Sigmoid colon (tissue), 4 donors: ENCODE data around the gene SLC22A2.

ENCODE experiments used
- EP300 ChIP-seq, 4 donors: sonication (generic); formaldehyde crosslinking; IDR thresholded peaks; one replicate each; pipeline ENCODE4 v1.6.1; 2017; ENCODE audit warnings: antibody characterized with exemption in 4 of 4
- POLR2A ChIP-seq, 2 donors: fragments of 450-650 bp; IDR thresholded peaks; one replicate each; pipeline ENCODE4 v1.6.1; 2016; ENCODE audit warnings: antibody characterized with exemption in 2 of 2, mild to moderate bottlenecking in 2 of 2, moderate library complexity in 2 of 2
- POLR2AphosphoS5 ChIP-seq, 4 donors: sonication (generic); formaldehyde crosslinking; IDR thresholded peaks; one replicate each; pipeline ENCODE4 v1.6.1; 2017; ENCODE audit warnings: antibody characterized with exemption in 4 of 4
- TF ChIP-seq, protein P1 (sequence below), 4 experiments: fragments of 450-650 bp in 3 of 4; fragments of 200-600 bp in 1 of 4; IDR thresholded peaks; one replicate each; pipeline ENCODE4 v1.5.1; 2016 to 2019; ENCODE audit warnings: antibody characterized with exemption in 4 of 4, mild to moderate bottlenecking in 3 of 4, moderate library complexity in 2 of 4

DNA sequence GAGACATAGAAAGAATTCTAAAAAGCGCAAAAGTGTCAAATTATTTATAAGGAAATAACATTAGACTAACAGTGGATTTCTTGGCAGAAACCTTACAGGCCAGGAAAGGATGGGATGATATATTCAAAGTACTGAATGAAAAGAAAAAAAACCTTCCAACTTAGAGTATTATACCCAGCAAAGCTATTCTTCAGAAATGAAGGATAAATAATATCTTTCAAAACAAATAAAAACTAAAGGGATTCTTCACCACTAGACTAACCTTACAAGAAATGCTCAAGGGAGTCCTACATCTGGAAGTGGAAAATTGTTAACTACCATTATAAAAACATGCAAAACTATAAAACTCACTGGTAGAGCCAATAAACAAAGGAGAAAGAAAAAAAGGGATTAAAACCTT lies 65.8 kb downstream of the SLC22A2 start:
- TF ChIP-seq, protein P1, sequence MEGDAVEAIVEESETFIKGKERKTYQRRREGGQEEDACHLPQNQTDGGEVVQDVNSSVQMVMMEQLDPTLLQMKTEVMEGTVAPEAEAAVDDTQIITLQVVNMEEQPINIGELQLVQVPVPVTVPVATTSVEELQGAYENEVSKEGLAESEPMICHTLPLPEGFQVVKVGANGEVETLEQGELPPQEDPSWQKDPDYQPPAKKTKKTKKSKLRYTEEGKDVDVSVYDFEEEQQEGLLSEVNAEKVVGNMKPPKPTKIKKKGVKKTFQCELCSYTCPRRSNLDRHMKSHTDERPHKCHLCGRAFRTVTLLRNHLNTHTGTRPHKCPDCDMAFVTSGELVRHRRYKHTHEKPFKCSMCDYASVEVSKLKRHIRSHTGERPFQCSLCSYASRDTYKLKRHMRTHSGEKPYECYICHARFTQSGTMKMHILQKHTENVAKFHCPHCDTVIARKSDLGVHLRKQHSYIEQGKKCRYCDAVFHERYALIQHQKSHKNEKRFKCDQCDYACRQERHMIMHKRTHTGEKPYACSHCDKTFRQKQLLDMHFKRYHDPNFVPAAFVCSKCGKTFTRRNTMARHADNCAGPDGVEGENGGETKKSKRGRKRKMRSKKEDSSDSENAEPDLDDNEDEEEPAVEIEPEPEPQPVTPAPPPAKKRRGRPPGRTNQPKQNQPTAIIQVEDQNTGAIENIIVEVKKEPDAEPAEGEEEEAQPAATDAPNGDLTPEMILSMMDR (IDR thresholded peaks at IDR 0.05) = no peak
- no peak for TF ChIP-seq POLR2A (IDR thresholded peaks at IDR 0.05)
- no peak for TF ChIP-seq POLR2AphosphoS5 (IDR thresholded peaks at IDR 0.05)
- TF ChIP-seq EP300 (IDR thresholded peaks at IDR 0.05) = no peak
